ENCODE results near the gene FOSL2. TPM values are rescaled to one million over a fixed set of nuclear protein-coding genes. Genes with fewer than 3 reads are reported as not detected.
A peak's percentile ranks its signal among the peaks of the same experiment; 100 is the strongest.

FOSL2 gene
- total RNA-seq, 1 experiment from 2014 or later, result 12.2 TPM

DNA sequence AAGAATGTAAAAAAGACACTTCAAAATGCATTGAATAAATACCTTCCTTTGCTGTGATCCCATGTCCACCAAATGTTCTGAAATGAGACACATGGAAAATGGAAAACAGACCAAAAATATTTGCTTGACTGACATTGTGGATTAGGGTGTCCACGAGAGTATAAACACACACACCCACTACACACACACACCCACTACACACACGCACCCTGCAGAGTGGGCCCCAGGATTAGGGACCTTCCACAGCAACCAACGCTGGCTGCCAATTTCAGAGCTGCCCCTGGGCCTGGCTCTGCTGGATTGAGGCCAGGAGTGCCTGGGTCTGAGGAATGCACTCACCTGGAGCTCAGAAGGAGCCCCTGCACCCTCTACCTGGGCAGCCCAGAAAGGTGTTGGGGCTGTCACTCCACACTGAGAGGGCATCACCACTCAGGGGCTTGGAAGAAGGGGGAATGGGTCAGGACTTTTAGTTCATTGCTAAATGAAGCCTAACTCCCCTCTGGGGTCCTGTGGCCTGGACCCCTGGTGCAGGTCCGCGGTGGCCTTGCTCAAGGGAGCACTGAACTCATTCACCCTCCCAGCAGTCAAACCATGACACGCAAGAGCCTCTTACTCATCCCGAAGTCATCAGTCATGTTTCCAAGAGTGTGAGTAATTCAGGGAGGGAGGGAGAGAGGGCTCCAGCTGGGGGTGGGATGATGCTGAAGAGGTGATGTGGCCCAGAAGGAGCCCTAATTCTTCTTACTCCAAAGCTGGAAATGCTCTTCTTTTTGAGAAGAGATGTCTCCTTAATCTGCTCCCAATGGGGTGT lies 53.0 kb downstream of the FOSL2 start:
- no peaks in the 10 kb centered on the region for H3K9me3 ChIP-seq (ENCODE audit: low read depth, low read length, poor library complexity, severe bottlenecking)
- intact Hi-C loops (cut with micrococcal nuclease; ENCODE audit: unreplicated experiment), result no loop called here
- BruUV-seq (replicated peaks), result no TSS peak
- ChIA-PET POLR2A (ENCODE audit: low non-redundant PET) (interaction anchor here (0.6 kb wide), 1 partner anchor 38 kb away, joined by 3 read pairs; no protein-coding TSS in a partner anchor), CTCF (interaction anchor here (0.6 kb wide), 1 partner anchor 737 kb away, joined by 3 read pairs; no protein-coding TSS in a partner anchor)
- DNase-seq (ENCODE audit: low spot score), result peak; percentile 33
- no peak overlapping the region for H3K4me3 ChIP-seq (ENCODE audit: low read depth, low read length, poor library complexity, severe bottlenecking)
- H3K36me3 ChIP-seq (ENCODE audit: insufficient read depth, low read length, poor library complexity, severe bottlenecking), result no peaks in the 10 kb centered on the region
- H3K4me1 ChIP-seq (ENCODE audit: insufficient read depth, low read length, poor library complexity, severe bottlenecking), result no peaks in the 10 kb centered on the region
- H3K27ac ChIP-seq (ENCODE audit: low read depth, low read length, poor library complexity, severe bottlenecking), result no peak overlapping the region
- TF ChIP-seq, protein P1, sequence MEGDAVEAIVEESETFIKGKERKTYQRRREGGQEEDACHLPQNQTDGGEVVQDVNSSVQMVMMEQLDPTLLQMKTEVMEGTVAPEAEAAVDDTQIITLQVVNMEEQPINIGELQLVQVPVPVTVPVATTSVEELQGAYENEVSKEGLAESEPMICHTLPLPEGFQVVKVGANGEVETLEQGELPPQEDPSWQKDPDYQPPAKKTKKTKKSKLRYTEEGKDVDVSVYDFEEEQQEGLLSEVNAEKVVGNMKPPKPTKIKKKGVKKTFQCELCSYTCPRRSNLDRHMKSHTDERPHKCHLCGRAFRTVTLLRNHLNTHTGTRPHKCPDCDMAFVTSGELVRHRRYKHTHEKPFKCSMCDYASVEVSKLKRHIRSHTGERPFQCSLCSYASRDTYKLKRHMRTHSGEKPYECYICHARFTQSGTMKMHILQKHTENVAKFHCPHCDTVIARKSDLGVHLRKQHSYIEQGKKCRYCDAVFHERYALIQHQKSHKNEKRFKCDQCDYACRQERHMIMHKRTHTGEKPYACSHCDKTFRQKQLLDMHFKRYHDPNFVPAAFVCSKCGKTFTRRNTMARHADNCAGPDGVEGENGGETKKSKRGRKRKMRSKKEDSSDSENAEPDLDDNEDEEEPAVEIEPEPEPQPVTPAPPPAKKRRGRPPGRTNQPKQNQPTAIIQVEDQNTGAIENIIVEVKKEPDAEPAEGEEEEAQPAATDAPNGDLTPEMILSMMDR (conservative IDR thresholded peaks at IDR 0.05; ENCODE audit: low read depth, low read length), result no peak
- TF ChIP-seq EZH2 (IDR thresholded peaks at IDR 0.05; ENCODE audit: borderline replicate concordance, low read depth, low read length, poor library complexity, severe bottlenecking), result no peak
- H3K27me3 ChIP-seq (replicated peaks; ENCODE audit: insufficient read depth, low read depth, low read length, poor library complexity), result no peaks in the 10 kb centered on the region

DNA sequence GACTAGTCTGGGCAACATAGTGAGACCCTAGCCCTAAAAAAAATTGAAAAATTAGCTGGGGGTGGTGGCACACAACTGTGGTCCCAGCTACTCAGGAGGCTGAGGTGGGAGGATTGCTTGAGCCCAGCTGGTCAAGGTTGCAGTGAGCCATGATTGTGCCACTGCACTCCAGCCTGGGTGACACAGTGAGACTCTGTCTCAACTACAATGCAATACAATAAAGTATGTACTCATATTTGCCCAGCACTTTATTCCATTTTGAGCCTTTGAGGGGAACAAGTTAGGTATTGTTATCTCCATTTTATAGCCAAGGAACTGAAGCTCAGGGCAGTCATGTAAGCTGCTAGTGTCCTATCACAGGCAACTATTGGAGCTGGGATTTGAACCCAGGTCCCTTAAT lies 53.9 kb downstream of the FOSL2 start:
- Histone ChIP-seq H3K27me3 (replicated peaks; ENCODE audit: insufficient read depth, low read depth, low read length, poor library complexity) (no peaks in the 10 kb centered on the region), H3K36me3 (ENCODE audit: insufficient read depth, low read length, poor library complexity, severe bottlenecking) (no peaks in the 10 kb centered on the region), H3K27ac (ENCODE audit: low read depth, low read length, poor library complexity, severe bottlenecking) (no peak overlapping the region), H3K4me1 (ENCODE audit: insufficient read depth, low read length, poor library complexity, severe bottlenecking) (no peaks in the 10 kb centered on the region), H3K9me3 (ENCODE audit: low read depth, low read length, poor library complexity, severe bottlenecking) (no peaks in the 10 kb centered on the region), H3K4me3 (ENCODE audit: low read depth, low read length, poor library complexity, severe bottlenecking) (no peak overlapping the region)
- no peak for DNase-seq (ENCODE audit: low spot score)
- ChIA-PET POLR2A (ENCODE audit: low non-redundant PET) (no interaction called here), CTCF (no interaction called here)
- intact Hi-C loops (cut with micrococcal nuclease; ENCODE audit: unreplicated experiment), result no loop called here
- no peak for TF ChIP-seq EZH2 (IDR thresholded peaks at IDR 0.05; ENCODE audit: borderline replicate concordance, low read depth, low read length, poor library complexity, severe bottlenecking)
- TF ChIP-seq, protein P1 (conservative IDR thresholded peaks at IDR 0.05; ENCODE audit: low read depth, low read length), result no peak
- BruUV-seq (replicated peaks), result no TSS peak

DNA sequence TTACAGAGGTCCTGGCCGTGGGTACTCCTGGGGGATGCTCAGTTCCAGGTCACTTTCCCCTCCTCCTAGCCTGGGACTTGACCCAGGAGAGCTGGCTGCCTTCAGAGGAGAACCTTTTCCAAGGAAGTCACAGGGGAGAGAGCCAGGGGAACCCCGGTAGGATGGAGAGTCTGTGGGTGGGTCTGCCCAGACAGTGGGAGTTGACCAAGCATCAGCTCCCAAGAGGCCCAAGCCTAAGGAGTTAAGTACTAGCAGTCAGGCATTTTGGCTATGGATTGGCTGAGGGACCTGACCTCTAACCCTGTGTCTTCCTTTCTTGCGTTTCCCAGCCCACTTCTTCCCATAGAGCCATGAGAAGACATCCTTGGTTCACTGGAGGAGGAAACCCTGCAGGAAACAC lies 54.4 kb downstream of the FOSL2 start:
- Histone ChIP-seq H3K4me3 (ENCODE audit: low read depth, low read length, poor library complexity, severe bottlenecking) (no peak overlapping the region), H3K27me3 (replicated peaks; ENCODE audit: insufficient read depth, low read depth, low read length, poor library complexity) (no peaks in the 10 kb centered on the region), H3K9me3 (ENCODE audit: low read depth, low read length, poor library complexity, severe bottlenecking) (no peaks in the 10 kb centered on the region), H3K36me3 (ENCODE audit: insufficient read depth, low read length, poor library complexity, severe bottlenecking) (no peaks in the 10 kb centered on the region), H3K27ac (ENCODE audit: low read depth, low read length, poor library complexity, severe bottlenecking) (no peak overlapping the region), H3K4me1 (ENCODE audit: insufficient read depth, low read length, poor library complexity, severe bottlenecking) (no peaks in the 10 kb centered on the region)
- no peak for TF ChIP-seq EZH2 (IDR thresholded peaks at IDR 0.05; ENCODE audit: borderline replicate concordance, low read depth, low read length, poor library complexity, severe bottlenecking)
- TF ChIP-seq, protein P1 (conservative IDR thresholded peaks at IDR 0.05; ENCODE audit: low read depth, low read length), result no peak
- DNase-seq (ENCODE audit: low spot score), result no peak
- POLR2A ChIA-PET (ENCODE audit: low non-redundant PET), result no interaction called here
- BruUV-seq (replicated peaks), result no TSS peak
- intact Hi-C loops (cut with micrococcal nuclease; ENCODE audit: unreplicated experiment), result no loop called here
- CTCF ChIA-PET, result no interaction called here

All from A673 (cell line).